Lower leg skin (tissue), 4 donors: Measurements from ENCODE around the gene GPC3. TPM values are rescaled to one million over a fixed set of nuclear protein-coding genes. Genes with fewer than 3 reads are reported as not detected.

Experiments
- DNase-seq, 2 donors: peaks; one replicate each; pipeline ENCODE4 v3.0.0-alpha.2; 2019; ENCODE audit warnings: low spot score in 2 of 2
- H3K4me3 ChIP-seq: fragments of 200-600 bp; sonication (generic); 2 replicates; pipeline ENCODE4 v1.5.1; 2017; ENCODE audit warnings: mild to moderate bottlenecking, low read depth; ENCODE audit not compliant: poor library complexity, severe bottlenecking
- POLR2A ChIP-seq, 2 donors: fragments of 450-650 bp; IDR thresholded peaks; one replicate each; pipeline ENCODE4 v1.6.1; 2016 to 2017; ENCODE audit warnings: antibody characterized with exemption in 2 of 2, mild to moderate bottlenecking in 1 of 2, moderate library complexity in 1 of 2
- WGBS, 2 donors: methylation state at CpG; one replicate each; pipeline ENCODE4 v1.1.5; 2018; 5-methylcytosine and 5-hydroxymethylcytosine counted together
- intact Hi-C: fragments of 100-400 bp; cut with DNase I; formaldehyde crosslinking; loops from one replicate; pipeline ENCODE4 v1.15.0; 2023; ENCODE audit warnings: low total_unique reads
- total RNA-seq, 4 donors: library from RNA; depleted of rRNA; stranded (reverse); fragments of >200 nt; gene quantifications; one replicate each; pipeline ENCODE4 v1.1.0, GENCODE V29; 2016
- TF ChIP-seq, protein P1 (sequence below), 3 donors: fragments of 450-650 bp; IDR thresholded peaks; one replicate each; pipeline ENCODE4 v1.5.1; 2016; ENCODE audit warnings: antibody characterized with exemption in 3 of 3, mild to moderate bottlenecking in 3 of 3, moderate library complexity in 2 of 3

The GPC3 gene
- total RNA-seq, 4 donors from 2014 or later = 10.4 to 24.4 (median 14.7) TPM

- no peak for DNase-seq
- 28 to 36% methylated on average over 2 of the region's 2 CpGs for WGBS, 2 donors
- intact Hi-C loops = no loop called here
- TF ChIP-seq, protein P1, sequence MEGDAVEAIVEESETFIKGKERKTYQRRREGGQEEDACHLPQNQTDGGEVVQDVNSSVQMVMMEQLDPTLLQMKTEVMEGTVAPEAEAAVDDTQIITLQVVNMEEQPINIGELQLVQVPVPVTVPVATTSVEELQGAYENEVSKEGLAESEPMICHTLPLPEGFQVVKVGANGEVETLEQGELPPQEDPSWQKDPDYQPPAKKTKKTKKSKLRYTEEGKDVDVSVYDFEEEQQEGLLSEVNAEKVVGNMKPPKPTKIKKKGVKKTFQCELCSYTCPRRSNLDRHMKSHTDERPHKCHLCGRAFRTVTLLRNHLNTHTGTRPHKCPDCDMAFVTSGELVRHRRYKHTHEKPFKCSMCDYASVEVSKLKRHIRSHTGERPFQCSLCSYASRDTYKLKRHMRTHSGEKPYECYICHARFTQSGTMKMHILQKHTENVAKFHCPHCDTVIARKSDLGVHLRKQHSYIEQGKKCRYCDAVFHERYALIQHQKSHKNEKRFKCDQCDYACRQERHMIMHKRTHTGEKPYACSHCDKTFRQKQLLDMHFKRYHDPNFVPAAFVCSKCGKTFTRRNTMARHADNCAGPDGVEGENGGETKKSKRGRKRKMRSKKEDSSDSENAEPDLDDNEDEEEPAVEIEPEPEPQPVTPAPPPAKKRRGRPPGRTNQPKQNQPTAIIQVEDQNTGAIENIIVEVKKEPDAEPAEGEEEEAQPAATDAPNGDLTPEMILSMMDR (IDR thresholded peaks at IDR 0.05) = no peak
- TF ChIP-seq POLR2A (IDR thresholded peaks at IDR 0.05) = no peak
- no peak overlapping the region for H3K4me3 ChIP-seq
Measured at GRCh38 chrX:133655275-133656265, 329.8 kb downstream of the GPC3 start.

- intact Hi-C loops = no loop called here
- TF ChIP-seq POLR2A (IDR thresholded peaks at IDR 0.05) = no peak
- TF ChIP-seq, protein P1 (IDR thresholded peaks at IDR 0.05) = no peak
- no peak overlapping the region for H3K4me3 ChIP-seq
Measured at GRCh38 chrX:133654811-133655210, 330.6 kb downstream of the GPC3 start.

DNA sequence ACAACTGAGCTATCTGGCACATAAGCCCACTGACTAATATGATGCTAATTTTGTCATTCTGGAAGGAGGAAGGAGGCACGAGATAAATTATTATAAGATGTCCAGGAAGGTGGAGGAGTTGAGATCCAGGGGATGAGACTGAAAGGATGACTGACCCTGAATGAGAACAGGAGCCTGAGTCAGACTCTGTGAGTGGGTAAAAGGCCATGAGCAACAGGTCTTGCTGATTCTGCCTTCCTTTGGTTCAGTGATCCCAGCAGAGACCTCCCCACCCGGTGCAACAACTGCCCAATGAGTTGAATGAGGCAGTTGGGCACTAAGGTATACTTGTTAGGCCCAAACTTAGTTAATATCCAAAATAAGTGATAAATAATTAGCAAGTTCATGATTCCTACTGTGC lies 332.0 kb downstream of the GPC3 start:
- H3K4me3 ChIP-seq = no peak overlapping the region
- 74 to 82% methylated on average over 2 of the region's 2 CpGs for WGBS, 2 donors
- DNase-seq = no peak
- intact Hi-C loops = no loop called here
- no peak for TF ChIP-seq POLR2A (IDR thresholded peaks at IDR 0.05)
- TF ChIP-seq, protein P1 (IDR thresholded peaks at IDR 0.05) = no peak

More at GRCh38 chrX:133654811-133655210, 330.6 kb downstream of the GPC3 start:
- DNase-seq = no peak

GRCh38 chrX:133652185-133652584 lies 333.2 kb downstream of the GPC3 start:
- H3K4me3 ChIP-seq = no peak overlapping the region
- DNase-seq = no peak
- intact Hi-C loops = no loop called here
- no peak for TF ChIP-seq POLR2A (IDR thresholded peaks at IDR 0.05)
- TF ChIP-seq, protein P1 (IDR thresholded peaks at IDR 0.05) = no peak
- 89 to 96% methylated on average over 1 of the region's 1 CpG for WGBS, 2 donors

- no peak for DNase-seq
- TF ChIP-seq, protein P1 (IDR thresholded peaks at IDR 0.05) = no peak
- no peak for TF ChIP-seq POLR2A (IDR thresholded peaks at IDR 0.05)
- intact Hi-C loops = no loop called here
- 29 to 45% methylated on average over 1 of the region's 1 CpG for WGBS, 2 donors
- no peak overlapping the region for H3K4me3 ChIP-seq
Measured at GRCh38 chrX:133650239-133650638, 335.2 kb downstream of the GPC3 start.
